ENCODE results near the gene DNAAF5.

- TF ChIP-seq CTCF (conservative IDR thresholded peaks at IDR 0.05; ENCODE audit: low read depth, low read length) (no peak), POLR2A (IDR thresholded peaks at IDR 0.05; ENCODE audit: low read depth, low read length) (no peak), MXI1 (IDR thresholded peaks at IDR 0.05; ENCODE audit: borderline replicate concordance, low read depth, low read length) (no peak), SMC3 (IDR thresholded peaks at IDR 0.05; ENCODE audit: low read depth, low read length) (no peak), MAFK (IDR thresholded peaks at IDR 0.05; ENCODE audit: low read depth, low read length) (no peak), RAD21 (IDR thresholded peaks at IDR 0.05; ENCODE audit: low read length) (no peak), FOS (IDR thresholded peaks at IDR 0.05; ENCODE audit: low read depth, low read length) (no peak), BHLHE40 (IDR thresholded peaks at IDR 0.05; ENCODE audit: low read depth, low read length) (no peak), RCOR1 (IDR thresholded peaks at IDR 0.05; ENCODE audit: insufficient replicate concordance, low read length) (no peak), RFX5 (IDR thresholded peaks at IDR 0.05; ENCODE audit: low read depth, low read length) (no peak), USF2 (IDR thresholded peaks at IDR 0.05; ENCODE audit: low read depth, low read length) (no peak), ELK1 (IDR thresholded peaks at IDR 0.05; ENCODE audit: borderline replicate concordance, low read depth, low read length) (no peak), MAZ (IDR thresholded peaks at IDR 0.05; ENCODE audit: borderline replicate concordance, low read depth, low read length) (no peak), NFE2L2 (IDR thresholded peaks at IDR 0.05; ENCODE audit: low read depth, low read length) (no peak)
These were observed 33.1 kb downstream of the DNAAF5 start for GRCh38 chr7:759569-759968.
